HL-60/S4 treated with retinoic acid at 250 ng/mL for 4 days and 3 days (cell line): Measurements from ENCODE around the gene COL23A1.

ENCODE experiments used
- in situ Hi-C: fragments of 300-500 bp; cut with MboI; formaldehyde crosslinking; loops from 2 replicates; pipeline ENCODE4 v1.7.0; 2022; ENCODE audit warnings: low sequenced_read_pairs

COL23A1 gene

DNA sequence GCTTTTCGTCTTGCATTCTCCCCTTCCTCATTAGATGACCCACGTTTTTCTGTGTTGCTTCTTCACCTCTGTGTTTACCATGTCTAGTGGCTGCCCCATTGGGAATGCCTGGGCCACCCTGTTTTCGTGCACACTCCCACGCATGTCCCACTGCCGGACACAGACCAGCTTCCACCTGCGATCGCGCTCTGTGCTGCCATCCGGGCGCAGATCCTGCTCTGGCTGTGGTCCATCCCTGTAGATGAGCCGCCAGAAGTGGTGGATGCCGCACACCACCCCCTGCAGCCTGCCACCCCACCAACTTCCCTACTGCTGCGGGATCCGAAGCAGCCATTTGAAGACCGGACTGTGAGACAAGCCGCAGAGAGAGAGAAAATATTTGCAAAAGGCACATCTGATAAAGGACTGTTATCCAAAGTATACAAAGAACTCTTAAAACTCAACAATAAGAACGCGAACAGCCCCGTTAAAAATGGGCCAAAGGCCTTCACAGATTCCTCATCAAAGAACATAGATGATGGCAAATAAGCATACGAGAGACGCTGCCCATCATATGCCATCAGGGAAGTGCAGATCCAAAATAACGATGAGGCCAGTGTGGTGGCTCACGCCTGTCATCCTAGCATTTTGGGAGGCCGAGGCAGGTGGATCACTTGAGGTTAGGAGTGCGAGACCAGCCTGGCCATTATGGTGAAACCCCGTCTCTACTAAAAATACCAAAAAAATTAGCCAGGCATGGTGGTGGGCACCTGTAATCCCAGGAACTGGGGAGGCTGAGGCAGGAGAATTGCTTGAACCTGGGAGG, 163.7 kb downstream of the COL23A1 start:
- in situ Hi-C loops: no loop called here

DNA sequence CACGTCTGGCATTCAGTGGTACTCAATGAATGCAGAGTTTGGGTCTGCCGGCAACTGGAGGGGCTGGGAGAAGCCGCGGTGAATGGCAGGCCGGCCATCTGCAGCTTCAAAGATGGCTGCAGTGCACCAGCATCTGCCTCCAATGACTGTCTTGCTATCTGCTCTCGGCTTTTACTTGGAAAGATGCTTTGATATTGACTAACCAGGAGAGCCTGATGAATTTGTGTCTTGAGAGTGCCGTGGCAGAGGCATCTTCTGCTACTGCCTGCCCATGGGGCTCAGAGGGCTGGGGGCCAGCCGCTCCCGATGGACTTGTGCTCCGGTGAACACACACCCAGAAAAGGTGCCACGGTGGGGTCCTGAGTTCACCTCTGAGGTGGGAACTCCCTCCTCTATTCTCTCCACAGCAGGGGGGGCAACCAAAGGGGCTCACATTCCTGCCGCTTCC, 164.5 kb downstream of the COL23A1 start:
- in situ Hi-C loops: no loop called here

DNA sequence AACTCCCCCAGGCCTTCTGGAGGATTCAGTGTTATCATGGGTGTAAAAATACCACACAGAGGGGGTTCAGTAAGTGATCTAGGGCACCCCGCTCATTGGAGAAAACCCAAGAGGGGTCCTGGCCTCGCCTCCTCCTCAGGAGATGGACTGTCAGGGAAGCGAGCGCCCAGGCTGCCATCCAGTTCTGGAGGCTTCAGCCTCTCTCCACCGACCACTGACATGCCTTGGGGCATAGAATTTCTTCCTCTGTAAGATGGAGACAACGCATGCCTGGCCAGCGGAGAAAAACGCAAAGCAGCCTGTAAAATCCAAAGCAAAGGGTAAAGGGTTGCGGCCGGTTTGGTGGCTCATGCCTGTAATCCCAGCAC, 165.4 kb downstream of the COL23A1 start:
- in situ Hi-C loops: no loop called here

- in situ Hi-C loops: no loop called here
Measured at GRCh38 chr5:178423901-178424809, 166.0 kb downstream of the COL23A1 start.

- in situ Hi-C loops: no loop called here
Measured at GRCh38 chr5:178423431-178423830, 166.8 kb downstream of the COL23A1 start.

DNA sequence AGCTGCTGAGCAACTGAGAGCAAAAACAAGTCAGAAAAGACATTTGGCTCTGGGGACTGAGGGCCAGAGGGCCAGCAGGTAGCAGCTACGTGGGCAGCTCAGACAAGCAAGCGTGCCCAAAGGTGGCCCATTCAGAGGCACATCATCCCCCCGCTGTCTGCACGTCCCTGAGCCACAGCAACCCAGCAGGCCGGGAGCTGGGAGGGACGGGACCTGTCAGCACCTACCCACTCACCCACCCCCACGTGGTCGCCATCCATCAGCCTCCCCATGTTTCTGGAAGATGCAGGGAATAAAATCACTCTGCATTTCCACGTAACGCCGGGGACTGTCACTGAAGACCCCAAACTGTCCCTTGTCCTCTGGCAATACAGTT, 167.8 kb downstream of the COL23A1 start:
- in situ Hi-C loops: no loop called here

- in situ Hi-C loops: no loop called here
Measured at GRCh38 chr5:178421699-178422399, 168.3 kb downstream of the COL23A1 start.

DNA sequence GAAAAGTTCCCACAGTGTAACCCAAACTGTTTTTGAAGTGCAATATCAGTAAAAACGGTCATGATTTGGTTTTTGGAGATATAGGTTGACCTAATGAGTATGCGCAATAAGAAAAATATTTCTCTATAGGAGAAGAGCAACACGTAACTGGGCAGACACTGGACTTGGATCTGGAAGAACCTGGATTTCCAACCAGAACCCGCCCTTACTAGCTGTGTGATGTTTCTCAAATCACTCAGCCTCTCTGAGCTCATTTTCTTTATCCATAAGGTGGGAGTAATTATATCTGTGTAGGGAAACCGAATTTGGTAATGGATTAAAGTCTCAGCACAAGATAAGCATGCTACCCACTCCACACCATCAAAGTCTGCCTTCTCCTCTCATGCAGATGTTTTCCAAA, 169.1 kb downstream of the COL23A1 start:
- in situ Hi-C loops: no loop called here

DNA sequence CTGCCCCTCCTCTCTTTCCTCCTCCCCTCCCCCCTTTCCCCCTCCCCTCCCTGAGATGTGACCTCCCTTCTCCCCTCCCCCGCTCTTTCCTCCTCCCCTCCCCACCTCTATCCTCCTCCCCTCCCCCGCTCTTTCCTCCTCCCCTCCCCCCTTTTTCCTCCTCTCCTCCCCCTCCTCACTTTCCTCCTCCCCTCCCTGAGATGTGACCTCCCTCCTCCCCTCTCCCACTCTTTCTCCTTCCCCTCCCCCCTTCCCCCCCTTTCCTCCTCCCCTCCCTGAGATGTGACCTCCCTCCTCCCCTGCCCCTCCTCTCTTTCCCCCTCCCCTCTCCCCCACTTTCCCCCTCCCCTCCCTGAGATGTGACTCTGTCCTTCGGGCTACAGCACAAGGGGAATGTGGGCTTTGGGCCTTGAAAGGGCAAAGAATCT, 169.8 kb downstream of the COL23A1 start:
- in situ Hi-C loops: no loop called here

DNA sequence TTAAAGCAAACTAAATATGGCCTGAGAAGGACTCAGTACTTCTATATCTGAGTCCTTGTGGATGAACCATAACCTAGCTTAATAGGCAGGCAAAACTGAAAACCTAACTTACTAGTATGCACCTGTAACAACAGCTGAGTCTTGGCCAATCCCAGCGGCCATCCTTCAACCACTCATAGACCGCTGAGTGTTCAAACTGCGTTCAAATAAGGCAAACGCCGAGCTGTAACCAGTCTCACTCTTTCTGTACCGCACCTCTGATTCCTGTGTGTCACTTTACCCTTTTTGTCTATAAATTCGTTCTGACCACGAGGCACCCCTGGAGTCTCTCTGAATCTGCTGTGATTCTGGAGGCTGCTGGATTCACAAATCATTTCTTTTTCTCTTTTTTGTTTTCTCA, 170.5 kb downstream of the COL23A1 start:
- in situ Hi-C loops: no loop called here

- in situ Hi-C loops: no loop called here
Measured at GRCh38 chr5:178419196-178419595, 171.0 kb downstream of the COL23A1 start.

- in situ Hi-C loops: no loop called here
Measured at GRCh38 chr5:178418471-178419010, 171.7 kb downstream of the COL23A1 start.

GRCh38 chr5:178418031-178418430, 172.2 kb downstream of the COL23A1 start:
- in situ Hi-C loops: no loop called here

DNA sequence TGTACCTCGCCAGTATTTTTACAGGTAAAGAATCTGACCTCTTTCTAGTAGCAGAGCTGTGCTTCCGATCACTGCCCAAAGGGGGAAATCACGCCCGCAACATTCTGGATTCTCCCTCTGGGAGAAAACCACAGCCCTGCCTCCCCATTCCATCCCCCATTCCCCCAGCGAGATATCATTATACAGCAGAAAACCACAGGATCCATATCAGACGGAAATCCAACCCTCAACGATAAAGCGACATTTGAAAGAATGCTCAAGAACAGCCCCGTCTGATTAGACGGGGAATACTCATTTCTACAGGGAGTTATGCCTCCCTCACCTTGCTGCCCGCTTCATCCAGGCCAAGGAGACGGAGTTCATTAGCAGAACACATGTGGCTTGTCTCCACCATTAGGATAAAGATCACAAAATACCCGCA, 172.8 kb downstream of the COL23A1 start:
- in situ Hi-C loops: no loop called here

DNA sequence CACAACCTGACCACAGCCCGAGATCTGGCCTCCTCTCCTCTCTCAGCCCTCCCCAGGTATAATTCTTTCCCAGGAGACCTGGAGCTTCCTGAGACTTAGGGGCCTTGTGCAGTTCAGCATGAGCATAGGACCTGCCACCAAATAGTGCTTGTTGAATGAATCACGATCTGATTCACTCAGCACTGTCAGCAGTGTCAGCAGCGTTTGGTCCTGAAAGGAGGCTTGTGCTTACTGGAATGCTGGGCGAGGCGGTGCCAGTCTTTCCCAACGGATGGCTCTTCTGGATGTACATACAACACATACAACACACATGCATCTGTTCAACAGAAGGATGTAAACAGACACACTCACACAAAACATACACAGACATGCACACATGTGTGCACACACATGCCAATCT, 173.3 kb downstream of the COL23A1 start:
- in situ Hi-C loops: no loop called here

DNA sequence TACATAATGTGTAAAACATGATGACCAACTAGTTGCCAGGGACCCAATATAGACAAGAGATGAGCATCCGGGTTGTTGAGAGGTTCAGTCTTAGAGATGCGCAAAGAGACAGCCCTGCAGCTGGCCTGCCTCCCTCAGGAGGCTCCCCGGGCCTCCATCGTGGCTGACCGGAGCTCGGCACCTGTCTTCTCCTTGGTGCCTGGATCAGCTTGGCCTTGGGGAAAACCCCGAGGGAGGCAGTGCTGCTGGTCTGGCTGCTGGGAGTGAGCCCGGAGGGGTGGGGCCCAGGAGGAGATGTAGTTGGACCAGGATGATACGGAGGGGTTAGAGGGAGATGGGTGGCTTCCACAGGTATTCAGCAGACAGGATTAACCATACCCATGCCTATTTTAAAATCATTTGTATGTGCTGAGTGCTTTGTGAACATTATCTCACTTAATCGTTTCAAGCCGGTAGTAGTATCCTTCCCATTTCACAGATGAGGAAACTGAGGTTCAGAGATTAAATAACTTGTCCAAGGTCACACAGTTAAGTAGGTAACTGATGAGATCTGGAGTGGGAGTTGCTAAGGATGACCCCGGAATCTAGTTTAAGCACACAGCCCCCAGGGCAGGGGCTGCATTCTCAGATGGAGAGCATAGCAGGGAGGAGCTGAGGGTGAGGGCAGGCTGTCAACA, 173.8 kb downstream of the COL23A1 start:
- in situ Hi-C loops: no loop called here

DNA sequence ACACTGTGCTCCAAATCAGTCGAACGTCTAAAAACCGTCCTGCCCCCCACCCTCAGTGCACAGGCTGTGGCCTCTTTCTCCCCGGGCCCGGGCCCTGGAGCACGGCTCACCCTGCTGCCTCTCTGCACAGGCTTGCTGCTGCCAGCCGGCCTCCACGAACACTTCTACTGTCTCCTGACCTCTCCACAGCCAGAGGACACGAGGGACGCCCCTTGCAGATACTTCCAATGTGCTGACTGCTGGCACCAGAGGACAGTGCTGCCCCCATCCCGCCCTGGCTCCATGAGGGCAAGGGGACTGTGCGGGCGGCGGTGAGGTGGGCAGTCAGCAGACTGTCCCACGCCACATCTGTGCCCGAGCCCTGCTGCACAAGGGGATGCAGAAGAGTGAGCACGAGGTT, 174.8 kb downstream of the COL23A1 start:
- in situ Hi-C loops: no loop called here

- in situ Hi-C loops: no loop called here
Measured at GRCh38 chr5:178413988-178414387, 176.2 kb downstream of the COL23A1 start.

DNA sequence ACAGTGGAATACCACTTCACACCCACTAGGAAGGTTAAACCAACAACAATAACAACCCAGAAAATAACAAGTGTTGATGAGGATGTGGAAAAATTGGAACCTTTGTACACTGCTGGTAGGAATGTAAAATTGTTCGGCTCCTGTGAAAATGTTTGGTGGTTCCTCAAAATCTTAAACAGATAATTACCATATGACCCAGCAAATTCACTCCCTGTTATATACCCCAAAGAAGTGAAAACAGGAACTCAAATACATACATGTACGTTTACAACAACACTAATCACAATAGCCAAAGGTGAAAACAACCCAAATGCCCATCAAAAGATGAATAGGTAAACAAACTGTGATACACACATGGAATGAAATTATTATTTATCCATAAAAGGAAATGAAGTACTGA, 179.1 kb downstream of the COL23A1 start:
- in situ Hi-C loops: no loop called here

DNA sequence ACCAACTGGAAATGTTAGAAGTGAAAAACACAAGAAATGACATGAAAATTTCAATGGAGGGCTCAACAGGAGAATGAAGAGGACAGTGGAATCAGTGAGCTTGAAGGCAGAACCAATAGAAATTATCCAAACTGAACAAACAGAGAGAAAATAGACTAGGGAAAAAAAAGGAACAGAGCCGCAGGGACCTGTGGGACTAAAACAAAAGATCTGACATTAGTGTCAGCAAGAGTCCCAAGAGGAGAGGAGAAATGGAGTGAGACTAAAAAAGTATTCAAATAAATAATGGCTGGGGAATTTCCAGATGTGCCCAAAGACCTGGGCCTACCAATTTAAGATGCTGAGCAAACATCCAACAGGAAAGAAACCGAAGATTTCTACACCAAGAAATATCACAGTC, 182.5 kb downstream of the COL23A1 start:
- in situ Hi-C loops: no loop called here

DNA sequence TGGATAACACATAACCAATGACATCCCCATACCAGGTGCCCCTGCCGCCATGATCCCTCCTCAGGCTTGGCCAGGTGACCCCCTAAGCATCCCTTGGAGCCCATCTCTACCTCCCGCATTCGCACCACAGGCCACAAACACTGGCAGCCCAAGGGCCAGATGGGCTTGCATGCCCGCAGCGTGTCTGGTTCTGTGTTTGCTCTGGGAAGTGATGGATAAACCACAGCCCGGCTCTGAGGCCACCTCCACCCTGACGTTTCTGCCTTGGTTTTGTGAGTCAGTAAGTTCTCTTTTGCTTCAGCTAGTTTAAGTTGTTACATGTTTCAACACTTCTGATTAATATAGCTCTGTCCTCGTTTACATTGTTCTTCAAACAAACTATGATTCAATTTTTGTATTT, 185.2 kb downstream of the COL23A1 start:
- in situ Hi-C loops: no loop called here
